Loucy (cell line): ENCODE data around the gene PLA2G2A.

Experiments used
- H2AFZ ChIP-seq: fragments of 200-600 bp; sonication (generic); 2 replicates; pipeline ENCODE4 v1.6.0; 2016; ENCODE audit warnings: antibody characterized with exemption, mild to moderate bottlenecking, low read length, moderate library complexity
- H3F3A ChIP-seq: fragments of 200-600 bp; 2 replicates; pipeline ENCODE4 v1.6.0; 2016; ENCODE audit warnings: antibody characterized with exemption, low read depth, mild to moderate bottlenecking
- H3K27me3 ChIP-seq: fragments of 200-600 bp; sonication (generic); 2 replicates; pipeline ENCODE4 v1.6.1; 2014; ENCODE audit warnings: low read length, mild to moderate bottlenecking; ENCODE audit not compliant: insufficient read depth, poor library complexity, severe bottlenecking
- H3K36me3 ChIP-seq: fragments of 200-600 bp; sonication (generic); 2 replicates; pipeline ENCODE4 v1.6.1; 2016; ENCODE audit warnings: low read length; ENCODE audit not compliant: insufficient read depth
- H3K4me1 ChIP-seq: fragments of 200-600 bp; sonication (generic); 2 replicates; pipeline ENCODE4 v1.5.1; 2014; ENCODE audit warnings: low read length, mild to moderate bottlenecking; ENCODE audit not compliant: insufficient read depth, poor library complexity, severe bottlenecking
- H3K4me2 ChIP-seq: fragments of 200-600 bp; sonication (generic); 2 replicates; pipeline ENCODE4 v1.6.0; 2014; ENCODE audit warnings: antibody characterized with exemption, low read length, low read depth, mild to moderate bottlenecking; ENCODE audit not compliant: poor library complexity, severe bottlenecking
- H3K4me3 ChIP-seq: fragments of 200-600 bp; sonication (generic); 2 replicates; pipeline ENCODE4 v1.5.1; 2014; ENCODE audit warnings: low read length, mild to moderate bottlenecking, mixed read lengths; ENCODE audit not compliant: poor library complexity, severe bottlenecking
- H3K79me2 ChIP-seq: fragments of 200-600 bp; sonication (generic); 2 replicates; pipeline ENCODE4 v1.6.1; 2014; ENCODE audit warnings: low read length; ENCODE audit not compliant: insufficient read depth
- H3K9ac ChIP-seq: fragments of 200-600 bp; sonication (generic); 2 replicates; pipeline ENCODE4 v1.6.0; 2014; ENCODE audit warnings: mild to moderate bottlenecking, low read depth, low read length, moderate library complexity; ENCODE audit not compliant: poor library complexity, severe bottlenecking
- H3K9me2 ChIP-seq: fragments of 200-600 bp; sonication (generic); replicated peaks from 2 replicates; pipeline ENCODE4 v1.6.1; 2016; ENCODE audit warnings: low read depth, low read length, mixed read lengths
- H3K9me3 ChIP-seq: fragments of 200-600 bp; sonication (generic); 2 replicates; pipeline ENCODE4 v1.6.1; 2014; ENCODE audit warnings: mild to moderate bottlenecking, antibody characterized with exemption, low read length, low read depth; ENCODE audit not compliant: insufficient read depth
- H4K20me1 ChIP-seq: fragments of 200-600 bp; sonication (generic); 2 replicates; pipeline ENCODE4 v1.6.0; 2014; ENCODE audit warnings: antibody characterized with exemption, low read length, mild to moderate bottlenecking; ENCODE audit not compliant: insufficient read depth, poor library complexity, severe bottlenecking
- EZH2phosphoT487 ChIP-seq: fragments of 200-600 bp; IDR thresholded peaks from 2 replicates; pipeline ENCODE4 v1.6.1; 2018; ENCODE audit warnings: antibody characterized with exemption, mild to moderate bottlenecking, moderate library complexity, borderline replicate concordance
- TF ChIP-seq, protein P1 (sequence below): fragments of 200-600 bp; sonication (generic); conservative IDR thresholded peaks from 2 replicates; pipeline ENCODE4 v1.5.1; 2014; ENCODE audit warnings: mild to moderate bottlenecking, antibody characterized with exemption, low read length

The PLA2G2A gene

DNA sequence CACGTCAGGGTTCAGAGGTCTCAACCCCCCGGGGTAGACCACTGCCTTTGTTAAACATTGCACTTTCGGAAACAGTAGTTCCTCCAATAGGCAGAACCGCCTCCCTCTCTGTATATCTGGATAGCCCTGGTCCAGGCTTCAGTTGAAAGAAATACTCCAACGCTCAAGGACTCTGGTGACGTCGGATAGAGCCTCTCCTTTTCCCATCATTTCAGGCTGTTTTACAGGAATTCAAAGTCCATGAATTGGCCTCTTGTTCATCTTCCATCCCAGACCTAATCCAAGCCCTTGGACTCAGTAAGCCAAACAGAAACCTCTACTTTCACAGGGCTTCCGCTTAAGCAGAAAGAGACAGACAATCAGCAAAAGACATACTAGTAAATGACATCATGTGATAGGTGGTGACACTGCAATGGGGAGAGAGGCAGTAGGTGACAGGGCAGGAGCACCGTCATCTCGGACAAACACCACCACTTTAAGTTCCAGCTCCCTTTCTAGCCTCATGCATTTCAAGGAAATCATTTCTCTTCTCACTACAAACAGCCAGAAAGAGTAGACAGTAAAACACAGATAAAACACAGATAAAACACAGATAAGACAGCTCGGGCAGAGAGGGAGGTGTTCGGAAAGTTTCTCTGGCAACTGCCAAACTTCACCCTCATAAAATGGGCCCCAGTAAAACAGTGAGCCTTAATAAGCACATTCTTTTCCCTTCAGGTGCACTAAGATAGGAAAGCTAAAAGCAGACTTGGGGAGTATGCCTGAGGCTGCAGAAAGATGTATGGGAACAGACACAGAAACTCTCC is 2.3 kb upstream of the PLA2G2A start:
- H3K4me3 ChIP-seq, result no peak overlapping the region
- H3K4me1 ChIP-seq, result no peaks in the 10 kb centered on the region
- no peak overlapping the region for H3K9ac ChIP-seq
- H3F3A ChIP-seq, result no peaks in the 10 kb centered on the region
- H2AFZ ChIP-seq, result no peak overlapping the region
- no peaks in the 10 kb centered on the region for H3K9me2 ChIP-seq
- H3K9me3 ChIP-seq, result no peaks in the 10 kb centered on the region
- no peaks in the 10 kb centered on the region for H3K27me3 ChIP-seq
- no peaks in the 10 kb centered on the region for H3K79me2 ChIP-seq
- H3K36me3 ChIP-seq, result no peaks in the 10 kb centered on the region
- H4K20me1 ChIP-seq, result no peaks in the 10 kb centered on the region
- H3K4me2 ChIP-seq, result no peak overlapping the region
- TF ChIP-seq, protein P1, sequence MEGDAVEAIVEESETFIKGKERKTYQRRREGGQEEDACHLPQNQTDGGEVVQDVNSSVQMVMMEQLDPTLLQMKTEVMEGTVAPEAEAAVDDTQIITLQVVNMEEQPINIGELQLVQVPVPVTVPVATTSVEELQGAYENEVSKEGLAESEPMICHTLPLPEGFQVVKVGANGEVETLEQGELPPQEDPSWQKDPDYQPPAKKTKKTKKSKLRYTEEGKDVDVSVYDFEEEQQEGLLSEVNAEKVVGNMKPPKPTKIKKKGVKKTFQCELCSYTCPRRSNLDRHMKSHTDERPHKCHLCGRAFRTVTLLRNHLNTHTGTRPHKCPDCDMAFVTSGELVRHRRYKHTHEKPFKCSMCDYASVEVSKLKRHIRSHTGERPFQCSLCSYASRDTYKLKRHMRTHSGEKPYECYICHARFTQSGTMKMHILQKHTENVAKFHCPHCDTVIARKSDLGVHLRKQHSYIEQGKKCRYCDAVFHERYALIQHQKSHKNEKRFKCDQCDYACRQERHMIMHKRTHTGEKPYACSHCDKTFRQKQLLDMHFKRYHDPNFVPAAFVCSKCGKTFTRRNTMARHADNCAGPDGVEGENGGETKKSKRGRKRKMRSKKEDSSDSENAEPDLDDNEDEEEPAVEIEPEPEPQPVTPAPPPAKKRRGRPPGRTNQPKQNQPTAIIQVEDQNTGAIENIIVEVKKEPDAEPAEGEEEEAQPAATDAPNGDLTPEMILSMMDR, result no peak
- TF ChIP-seq EZH2phosphoT487, result no peak

DNA sequence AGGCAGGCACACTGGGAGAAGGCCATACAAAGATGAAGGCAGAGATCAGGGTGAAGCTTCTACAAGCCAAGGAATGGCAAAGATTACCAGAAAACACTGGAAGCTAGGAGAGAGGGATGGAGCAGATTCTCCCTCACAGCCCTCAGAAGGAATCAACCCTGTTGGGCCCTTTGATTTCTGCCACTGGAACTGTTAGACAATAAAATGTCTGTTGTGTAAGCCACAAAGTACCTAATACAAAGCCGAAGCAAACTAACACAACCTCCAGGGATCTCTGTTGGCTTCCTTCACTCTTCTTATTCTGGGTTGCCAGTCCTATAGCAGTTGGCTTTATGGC is 1.7 kb upstream of the PLA2G2A start:
- H3K9me2 ChIP-seq, result no peaks in the 10 kb centered on the region
- TF ChIP-seq, protein P1, result no peak
- no peak for TF ChIP-seq EZH2phosphoT487

DNA sequence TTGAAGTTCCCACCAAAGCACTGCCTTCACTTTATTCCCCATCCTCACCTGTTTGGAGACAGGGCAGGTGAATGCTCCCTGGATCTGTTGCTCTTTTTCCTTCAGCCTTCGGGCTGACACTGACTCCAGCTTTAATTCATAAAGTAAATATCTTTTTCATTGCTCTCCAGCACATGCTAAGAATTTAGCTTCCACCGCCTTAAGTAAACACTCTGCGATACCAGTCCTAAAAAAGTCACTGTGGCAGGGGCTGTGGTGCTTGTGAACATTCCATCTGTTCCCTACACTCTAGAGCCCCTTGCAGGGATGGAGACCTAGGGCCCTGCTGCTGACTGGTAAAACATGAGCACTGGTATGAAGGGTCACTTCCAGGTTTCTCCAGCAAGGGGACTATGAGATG is 896 bp upstream of the PLA2G2A start:
- H2AFZ ChIP-seq, result no peak overlapping the region
- H3K4me2 ChIP-seq, result no peak overlapping the region
- H3K9me2 ChIP-seq, result no peaks in the 10 kb centered on the region
- H3K27me3 ChIP-seq, result no peaks in the 10 kb centered on the region
- H3K9me3 ChIP-seq, result no peaks in the 10 kb centered on the region
- no peaks in the 10 kb centered on the region for H3K4me1 ChIP-seq
- H3K9ac ChIP-seq, result no peak overlapping the region
- H3K36me3 ChIP-seq, result no peaks in the 10 kb centered on the region
- TF ChIP-seq, protein P1, result no peak
- no peak for TF ChIP-seq EZH2phosphoT487
- no peaks in the 10 kb centered on the region for H3K79me2 ChIP-seq
- no peak overlapping the region for H3K4me3 ChIP-seq
- no peaks in the 10 kb centered on the region for H3F3A ChIP-seq
- H4K20me1 ChIP-seq, result no peaks in the 10 kb centered on the region

More for the DNA sequence above, 1.7 kb upstream of the PLA2G2A start:
- no peaks in the 10 kb centered on the region for H3F3A ChIP-seq
- H3K36me3 ChIP-seq, result no peaks in the 10 kb centered on the region
- no peaks in the 10 kb centered on the region for H3K27me3 ChIP-seq
- no peaks in the 10 kb centered on the region for H3K4me1 ChIP-seq
- no peaks in the 10 kb centered on the region for H3K79me2 ChIP-seq
- H4K20me1 ChIP-seq, result no peaks in the 10 kb centered on the region
- no peak overlapping the region for H3K4me2 ChIP-seq
- no peak overlapping the region for H3K9ac ChIP-seq
- no peaks in the 10 kb centered on the region for H3K9me3 ChIP-seq
- H3K4me3 ChIP-seq, result no peak overlapping the region
- no peak overlapping the region for H2AFZ ChIP-seq
